HepG2 (cell line): ENCODE measurements around the gene CCDC97. TPM values are rescaled to one million over a fixed set of nuclear protein-coding genes. Genes with fewer than 3 reads are reported as not detected.

Source experiments
- CAMTA2 ChIP-seq: sonication (generic); formaldehyde crosslinking; IDR thresholded peaks from 2 replicates; pipeline ENCODE4 v1.4.0; 2020; ENCODE audit warnings: mild to moderate bottlenecking, missing genetic modification reagents, borderline replicate concordance
- CSRNP1 ChIP-seq: sonication (generic); formaldehyde crosslinking; IDR thresholded peaks from 2 replicates; pipeline ENCODE4 v1.8.1; 2023; ENCODE audit warnings: mild to moderate bottlenecking, missing genetic modification reagents
- FOSL2 ChIP-seq: sonication (generic); formaldehyde crosslinking; IDR thresholded peaks from 2 replicates; pipeline ENCODE4 v1.4.0; 2020; ENCODE audit warnings: missing genetic modification reagents
- GZF1 ChIP-seq: sonication (generic); formaldehyde crosslinking; IDR thresholded peaks from 2 replicates; pipeline ENCODE4 v1.5.1; 2020; ENCODE audit warnings: mild to moderate bottlenecking, missing genetic modification reagents
- KMT2B ChIP-seq: IDR thresholded peaks from 2 replicates; pipeline ENCODE4 v1.6.1; 2016; ENCODE audit warnings: missing genetic modification reagents, missing compliant biosample characterization
- MEF2D ChIP-seq: sonication (generic); formaldehyde crosslinking; IDR thresholded peaks from 2 replicates; pipeline ENCODE4 v1.5.1; 2020; ENCODE audit warnings: mild to moderate bottlenecking, missing genetic modification reagents
- MTA1 ChIP-seq: sonication (generic); formaldehyde crosslinking; IDR thresholded peaks from 2 replicates; pipeline ENCODE4 v1.4.0; 2020; ENCODE audit warnings: missing genetic modification reagents, mild to moderate bottlenecking, borderline replicate concordance
- MTA3 ChIP-seq: sonication (generic); formaldehyde crosslinking; IDR thresholded peaks from 2 replicates; pipeline ENCODE4 v1.4.0; 2020; ENCODE audit warnings: missing genetic modification reagents
- NCOA1 ChIP-seq: sonication (generic); formaldehyde crosslinking; IDR thresholded peaks from 2 replicates; pipeline ENCODE4 v1.9.0; 2021; ENCODE audit warnings: missing genetic modification reagents
- NR2F2 ChIP-seq: IDR thresholded peaks from 2 replicates; pipeline ENCODE4 v1.6.1; 2012; ENCODE audit warnings: low read depth, inconsistent platforms, borderline replicate concordance
- ONECUT2 ChIP-seq: sonication (generic); formaldehyde crosslinking; IDR thresholded peaks from 2 replicates; pipeline ENCODE4 v1.4.0; 2020; ENCODE audit warnings: missing genetic modification reagents
- PITX1 ChIP-seq: sonication (generic); formaldehyde crosslinking; IDR thresholded peaks from 2 replicates; pipeline ENCODE4 v1.5.1; 2020; ENCODE audit warnings: mild to moderate bottlenecking, missing genetic modification reagents
- RBFOX2 ChIP-seq: fragments of 200-400 bp; formaldehyde crosslinking; IDR thresholded peaks from 2 replicates; pipeline ENCODE4 v1.6.1; 2017; ENCODE audit warnings: low read depth, mild to moderate bottlenecking, low read length
- SOX13 ChIP-seq, 3 experiments: fragments of 450-650 bp in 1 of 3; sonication (generic) in 1 of 3; formaldehyde crosslinking in 1 of 3; IDR thresholded peaks in 2 of 3; conservative IDR thresholded peaks in 1 of 3; 2 replicates each; pipeline versions ENCODE4 v1.5.0 to v1.6.1; 2016 to 2020; ENCODE audit warnings: antibody characterized with exemption in 1 of 3, mild to moderate bottlenecking in 1 of 3, missing compliant biosample characterization in 1 of 3, missing genetic modification reagents in 1 of 3, moderate library complexity in 1 of 3
- TFAP4 ChIP-seq: sonication (generic); IDR thresholded peaks from 2 replicates; pipeline ENCODE4 v1.6.1; 2016; ENCODE audit warnings: low read depth, borderline replicate concordance
- XRCC5 ChIP-seq: fragments of 200-400 bp; formaldehyde crosslinking; optimal IDR thresholded peaks from 2 replicates; pipeline ENCODE3; 2017; ENCODE audit warnings: mild to moderate bottlenecking, low read length
- ZC3H13 ChIP-seq: sonication (generic); formaldehyde crosslinking; IDR thresholded peaks from 2 replicates; pipeline ENCODE4 v1.8.1; 2023; ENCODE audit warnings: mild to moderate bottlenecking, missing genetic modification reagents, moderate library complexity
- ZFP1 ChIP-seq: IDR thresholded peaks from 2 replicates; pipeline ENCODE4 v1.6.1; 2016
- ZNF326 ChIP-seq: sonication (generic); formaldehyde crosslinking; IDR thresholded peaks from 2 replicates; pipeline ENCODE4 v1.4.0; 2020; ENCODE audit warnings: missing genetic modification reagents, borderline replicate concordance
- ZNF432 ChIP-seq: sonication (generic); formaldehyde crosslinking; IDR thresholded peaks from 2 replicates; pipeline ENCODE4 v1.5.0; 2020; ENCODE audit warnings: missing genetic modification reagents, mild to moderate bottlenecking, borderline replicate concordance
- ZNF552 ChIP-seq: sonication (generic); formaldehyde crosslinking; IDR thresholded peaks from 2 replicates; pipeline ENCODE4 v1.9.0; 2022; ENCODE audit warnings: missing genetic modification reagents, mild to moderate bottlenecking, borderline replicate concordance
- ZNF580 ChIP-seq: IDR thresholded peaks from 2 replicates; pipeline ENCODE4 v1.6.1; 2016; ENCODE audit warnings: low read depth, borderline replicate concordance
- ZNF652 ChIP-seq: IDR thresholded peaks from 2 replicates; pipeline ENCODE4 v1.6.1; 2016; ENCODE audit warnings: low read depth, borderline replicate concordance
- polyA plus RNA-seq, 8 experiments: library from polyadenylated mRNA; depleted of rRNA in 3 of 8; stranded (reverse) in 7 of 8; unstranded in 1 of 8; fragments of >200 nt; fragmentation: Illumina TruSeq in 4 of 8; extraction: Trizol in 4 of 8; gene quantifications; 2 replicates each; pipeline versions ENCODE4 v1.2.1 to v1.2.3, GENCODE V29; 2011 to 2016; ENCODE audit warnings: low read depth in 4 of 8, missing spikeins in 1 of 8, mixed read lengths in 1 of 8; ENCODE audit not compliant: insufficient read depth in 1 of 8
- total RNA-seq, 5 experiments: library from RNA; depleted of rRNA; stranded (reverse); fragments of >200 nt; fragmentation: Illumina TruSeq; extraction: Trizol; gene quantifications; 2 replicates each; pipeline ENCODE4 v1.2.3, GENCODE V29; 2016; ENCODE audit warnings: low read depth in 1 of 5
- TF ChIP-seq, protein P1 (sequence below): sonication (generic); formaldehyde crosslinking; conservative IDR thresholded peaks from 2 replicates; pipeline ENCODE4 v1.4.0; 2020; ENCODE audit warnings: missing genetic modification reagents
- TF ChIP-seq, protein P2 (sequence below): sonication (generic); formaldehyde crosslinking; conservative IDR thresholded peaks from 2 replicates; pipeline ENCODE4 v1.8.0; 2022; ENCODE audit warnings: missing genetic modification reagents

Gene CCDC97
- total and polyA plus RNA-seq, 2 of the 13 experiments (the other 11 are each of a cell fraction or from before 2014, with no cell fraction given) = 6.2 to 7.3 TPM

DNA sequence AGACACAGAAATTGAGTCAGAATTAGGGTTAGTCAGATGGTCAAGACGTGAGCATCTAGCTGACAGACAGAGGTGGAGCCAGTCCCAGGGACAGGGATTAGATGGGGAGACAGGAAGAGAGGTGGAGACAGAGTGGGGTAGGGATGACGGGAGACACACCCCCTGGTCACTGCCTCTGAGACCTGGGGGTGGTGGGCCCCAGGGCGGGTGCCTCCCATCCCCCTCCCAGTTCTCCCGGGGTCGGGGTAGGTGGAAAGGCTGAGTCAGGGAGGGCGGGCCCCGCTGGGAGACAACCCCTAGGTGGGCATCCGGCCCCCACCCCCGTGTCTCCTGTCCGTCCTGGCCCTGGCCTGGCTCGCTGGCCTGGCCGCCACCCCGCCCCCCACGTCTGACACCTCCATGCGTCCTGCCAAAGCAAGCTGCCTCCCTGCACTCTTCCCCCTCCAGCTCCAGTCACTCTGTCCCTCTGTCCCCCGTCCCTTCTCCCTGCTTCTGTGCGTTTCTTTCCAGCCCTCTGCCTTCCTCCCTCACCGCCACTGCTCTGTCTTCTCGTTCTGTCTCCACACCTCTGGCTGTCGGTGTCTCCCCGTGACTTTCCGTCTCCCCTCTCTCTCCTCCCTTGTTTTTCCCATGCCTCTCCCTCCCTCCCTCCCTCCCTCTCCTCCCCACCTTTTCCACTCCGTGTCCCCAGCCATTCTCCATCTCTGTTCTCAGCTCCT is 15.1 kb downstream of the CCDC97 start (continued):
- no peak for TF ChIP-seq CSRNP1 (CRISPR knock-in tag)
- peak; percentile 86 for TF ChIP-seq PITX1 (CRISPR knock-in tag)
- no peak for TF ChIP-seq CAMTA2 (CRISPR knock-in tag)
- no peak for TF ChIP-seq ZNF552 (CRISPR knock-in tag)
- no peak for TF ChIP-seq SOX13 (IDR thresholded peaks at IDR 0.05)
- TF ChIP-seq SOX13 (CRISPR knock-in tag; conservative IDR thresholded peaks at IDR 0.05 in 1 of 2, IDR thresholded peaks at IDR 0.05 in 1 of 2) = peak in 1 of 2 experiments; percentile 52; a peak in 2 of 4 replicates
- peak; percentile 93 for TF ChIP-seq ZNF326 (CRISPR knock-in tag)
- TF ChIP-seq NCOA1 (CRISPR knock-in tag) = no peak
- peak; percentile 67 for TF ChIP-seq ZC3H13 (CRISPR knock-in tag)
- TF ChIP-seq XRCC5 = no peak
- TF ChIP-seq ZNF652 = no peak
- TF ChIP-seq ONECUT2 (CRISPR knock-in tag) = no peak
- no peak for TF ChIP-seq MTA1 (CRISPR knock-in tag)
- TF ChIP-seq, protein P1, sequence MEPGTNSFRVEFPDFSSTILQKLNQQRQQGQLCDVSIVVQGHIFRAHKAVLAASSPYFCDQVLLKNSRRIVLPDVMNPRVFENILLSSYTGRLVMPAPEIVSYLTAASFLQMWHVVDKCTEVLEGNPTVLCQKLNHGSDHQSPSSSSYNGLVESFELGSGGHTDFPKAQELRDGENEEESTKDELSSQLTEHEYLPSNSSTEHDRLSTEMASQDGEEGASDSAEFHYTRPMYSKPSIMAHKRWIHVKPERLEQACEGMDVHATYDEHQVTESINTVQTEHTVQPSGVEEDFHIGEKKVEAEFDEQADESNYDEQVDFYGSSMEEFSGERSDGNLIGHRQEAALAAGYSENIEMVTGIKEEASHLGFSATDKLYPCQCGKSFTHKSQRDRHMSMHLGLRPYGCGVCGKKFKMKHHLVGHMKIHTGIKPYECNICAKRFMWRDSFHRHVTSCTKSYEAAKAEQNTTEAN (CRISPR knock-in tag) = no peak
- TF ChIP-seq TFAP4 = peak; percentile 57; the same call in 1 of the 2 replicates
- TF ChIP-seq FOSL2 (CRISPR knock-in tag) = peak; percentile 90
- TF ChIP-seq, protein P2, sequence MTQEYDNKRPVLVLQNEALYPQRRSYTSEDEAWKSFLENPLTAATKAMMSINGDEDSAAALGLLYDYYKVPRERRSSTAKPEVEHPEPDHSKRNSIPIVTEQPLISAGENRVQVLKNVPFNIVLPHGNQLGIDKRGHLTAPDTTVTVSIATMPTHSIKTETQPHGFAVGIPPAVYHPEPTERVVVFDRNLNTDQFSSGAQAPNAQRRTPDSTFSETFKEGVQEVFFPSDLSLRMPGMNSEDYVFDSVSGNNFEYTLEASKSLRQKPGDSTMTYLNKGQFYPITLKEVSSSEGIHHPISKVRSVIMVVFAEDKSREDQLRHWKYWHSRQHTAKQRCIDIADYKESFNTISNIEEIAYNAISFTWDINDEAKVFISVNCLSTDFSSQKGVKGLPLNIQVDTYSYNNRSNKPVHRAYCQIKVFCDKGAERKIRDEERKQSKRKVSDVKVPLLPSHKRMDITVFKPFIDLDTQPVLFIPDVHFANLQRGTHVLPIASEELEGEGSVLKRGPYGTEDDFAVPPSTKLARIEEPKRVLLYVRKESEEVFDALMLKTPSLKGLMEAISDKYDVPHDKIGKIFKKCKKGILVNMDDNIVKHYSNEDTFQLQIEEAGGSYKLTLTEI = no peak
- TF ChIP-seq MTA3 = no peak
- no peak for TF ChIP-seq ZNF432 (CRISPR knock-in tag)
- peak; percentile 66; the same call in 1 of the 2 replicates for TF ChIP-seq MEF2D (CRISPR knock-in tag)
- no peak for TF ChIP-seq ZFP1 (CRISPR knock-in tag)
- TF ChIP-seq NR2F2 = peak; percentile 23; the same call in 1 of the 2 replicates
- TF ChIP-seq KMT2B (CRISPR knock-in tag) = no peak
- TF ChIP-seq GZF1 (CRISPR knock-in tag) = no peak
- TF ChIP-seq RBFOX2 = no peak; the same call in 1 of the 2 replicates
- no peak for TF ChIP-seq ZNF580
